CD14-positive monocyte (primary cell): Measurements from ENCODE around the gene PIK3R3. TPM values are rescaled to one million over a fixed set of nuclear protein-coding genes. Genes with fewer than 3 reads are reported as not detected.

Source experiments
- DNase-seq, 3 donors: peaks; one replicate each; pipeline ENCODE4 v3.0.0-alpha.2; 2011 to 2022
- H2AFZ ChIP-seq: 2 replicates; pipeline ENCODE4 v1.6.0; 2012; ENCODE audit warnings: mild to moderate bottlenecking, low read depth, low read length, inconsistent platforms; ENCODE audit not compliant: insufficient read depth, poor library complexity, severe bottlenecking
- H3K27ac ChIP-seq, 2 donors: 1 replicate in 1 of 2; 2 replicates in 1 of 2; pipeline ENCODE4 v1.5.1; 2012 to 2013; ENCODE audit warnings: low read length in 2 of 2, control low read depth in 1 of 2, inconsistent platforms in 1 of 2, low read depth in 1 of 2, mild to moderate bottlenecking in 1 of 2
- H3K27me3 ChIP-seq, 2 donors: one replicate each; pipeline versions ENCODE4 v1.6.0 to v1.6.1; 2011 to 2013; ENCODE audit warnings: low read length in 2 of 2; ENCODE audit not compliant: control insufficient read depth in 2 of 2, insufficient read depth in 2 of 2
- H3K36me3 ChIP-seq, 2 donors: replicated peaks in 1 of 2; 1 replicate in 1 of 2; 2 replicates in 1 of 2; pipeline versions ENCODE4 v1.5.1 to v1.6.1; 2012 to 2013; ENCODE audit warnings: low read length in 2 of 2, control low read depth in 1 of 2, inconsistent platforms in 1 of 2, mild to moderate bottlenecking in 1 of 2; ENCODE audit not compliant: insufficient read depth in 2 of 2, control insufficient read depth in 1 of 2
- H3K4me1 ChIP-seq, 2 donors: 1 replicate in 1 of 2; 2 replicates in 1 of 2; pipeline versions ENCODE4 v1.5.1 to v1.6.1; 2012 to 2013; ENCODE audit warnings: low read length in 2 of 2, control low read depth in 1 of 2, inconsistent platforms in 1 of 2, mild to moderate bottlenecking in 1 of 2, moderate library complexity in 1 of 2; ENCODE audit not compliant: insufficient read depth in 2 of 2, control insufficient read depth in 1 of 2
- H3K4me2 ChIP-seq: replicated peaks from 2 replicates; pipeline ENCODE3; 2012; ENCODE audit warnings: low read length, moderate library complexity, mild to moderate bottlenecking; ENCODE audit not compliant: poor library complexity, severe bottlenecking; ENCODE audit errors: extremely low read depth
- H3K4me3 ChIP-seq, 3 experiments: fragments of 200-600 bp in 1 of 3; sonication (generic) in 1 of 3; replicated peaks in 1 of 3; 1 replicate in 2 of 3; 2 replicates in 1 of 3; pipeline ENCODE4 v1.5.1; 2011 to 2013; ENCODE audit warnings: low read length in 3 of 3, mild to moderate bottlenecking in 3 of 3, control low read depth in 2 of 3, low read depth in 2 of 3, inconsistent platforms in 1 of 3, moderate library complexity in 1 of 3
- H3K79me2 ChIP-seq: 2 replicates; pipeline ENCODE4 v1.6.0; 2012; ENCODE audit warnings: mild to moderate bottlenecking, control low read depth, inconsistent platforms, low read length, moderate library complexity; ENCODE audit not compliant: insufficient read depth
- H3K9ac ChIP-seq: 2 replicates; pipeline ENCODE4 v1.6.0; 2017; ENCODE audit warnings: low read length, mild to moderate bottlenecking; ENCODE audit not compliant: insufficient read depth, poor library complexity, severe bottlenecking
- H3K9me3 ChIP-seq, 2 donors: replicated peaks in 1 of 2; 1 replicate in 1 of 2; 2 replicates in 1 of 2; pipeline versions ENCODE4 v1.5.1 to v1.6.1; 2012 to 2013; ENCODE audit warnings: low read length in 2 of 2, control low read depth in 1 of 2; ENCODE audit not compliant: control insufficient read depth in 1 of 2, insufficient read depth in 1 of 2
- H4K20me1 ChIP-seq: 2 replicates; pipeline ENCODE4 v1.6.0; 2012; ENCODE audit warnings: mild to moderate bottlenecking, low read length, control low read depth, moderate library complexity; ENCODE audit not compliant: insufficient read depth
- H3K27ac Mint-ChIP-seq, 7 donors: one replicate each; pipeline ENCODE4 v1.8.0; 2020; ENCODE audit warnings: mild to moderate bottlenecking in 7 of 7, mixed read lengths in 7 of 7, moderate library complexity in 6 of 7, inconsistent platforms in 2 of 7
- H3K27me3 Mint-ChIP-seq, 3 donors: one replicate each; pipeline ENCODE4 v1.8.0; 2021 to 2022; ENCODE audit warnings: low read depth in 3 of 3, mild to moderate bottlenecking in 3 of 3, mixed read lengths in 3 of 3, moderate library complexity in 3 of 3, inconsistent platforms in 1 of 3
- H3K36me3 Mint-ChIP-seq, 2 donors: one replicate each; pipeline ENCODE4 v1.8.0; 2020; ENCODE audit warnings: mixed read lengths in 2 of 2, inconsistent platforms in 1 of 2, mild to moderate bottlenecking in 1 of 2
- H3K4me1 Mint-ChIP-seq: one replicate; pipeline ENCODE4 v1.8.0; 2020; ENCODE audit warnings: mild to moderate bottlenecking, mixed read lengths
- H3K4me3 Mint-ChIP-seq, 2 donors: one replicate each; pipeline ENCODE4 v1.8.0; 2020; ENCODE audit warnings: mild to moderate bottlenecking in 2 of 2, mixed read lengths in 2 of 2, moderate library complexity in 1 of 2
- H3K9me3 Mint-ChIP-seq, 7 donors: one replicate each; pipeline ENCODE4 v1.8.0; 2020 to 2022; ENCODE audit warnings: mixed read lengths in 7 of 7, mild to moderate bottlenecking in 6 of 7, moderate library complexity in 6 of 7, inconsistent platforms in 2 of 7
- CTCF ChIP-seq: fragments of 200-600 bp; IDR thresholded peaks from one replicate; pipeline ENCODE4 v1.8.0; 2022; ENCODE audit warnings: antibody characterized with exemption, mild to moderate bottlenecking
- WGBS: methylation state at CpG from one replicate; pipeline ENCODE4 v1.1.5; 2013; ENCODE audit warnings: missing lambda C conversion rate; ENCODE audit not compliant: insufficient coverage; 5-methylcytosine and 5-hydroxymethylcytosine counted together
- intact Hi-C, 2 donors: fragments of 100-400 bp; cut with micrococcal nuclease; formaldehyde crosslinking; loops; one replicate each; pipeline versions ENCODE4 v1.15.0 to v1.15.1; 2023
- polyA plus RNA-seq, 3 donors: library from polyadenylated mRNA; depleted of rRNA in 1 of 3; unstranded in 2 of 3; stranded (reverse) in 1 of 3; fragments of 300-500 nt in 2 of 3; fragments of >200 nt in 1 of 3; fragmentation: Illumina TruSeq in 2 of 3; gene quantifications; 1 replicate in 2 of 3; 2 replicates in 1 of 3; pipeline ENCODE4 v1.2.3, GENCODE V29; 2012 to 2021

The PIK3R3 gene
- polyA plus RNA-seq, 3 donors = 0.09 to 0.28 (median 0.17) TPM

- Histone ChIP-seq H3K4me1 (peaks cover 8 to 13% of the 10 kb centered on the region in 2 donors), H3K27me3 (no peaks in the 10 kb centered on the region), H3K9ac (no peak overlapping the region), H3K4me2 (no peak overlapping the region), H3K79me2 (no peaks in the 10 kb centered on the region), H3K9me3 (no peaks in the 10 kb centered on the region), H3K27ac (no peak overlapping the region), H2AFZ (no peak overlapping the region), H3K4me3 (no peak overlapping the region), H4K20me1 (no peaks in the 10 kb centered on the region), H3K36me3 (no peaks in the 10 kb centered on the region)
- Mint-ChIP-seq H3K4me3 (no peak overlapping the region), H3K27ac (no peak overlapping the region), H3K27me3 (peaks cover 0 to 2% (median 1%) of the 10 kb centered on the region in 3 donors), H3K4me1 (peaks cover 21% of the 10 kb centered on the region), H3K36me3 (no peaks in the 10 kb centered on the region), H3K9me3 (peaks cover 0 to 11% (median 6%) of the 10 kb centered on the region in 7 donors)
- WGBS = 100% methylated on average over 2 of the region's 3 CpGs
- intact Hi-C loops = no loop called here
- TF ChIP-seq CTCF = no peak
- DNase-seq = no peak
These were observed 71.3 kb downstream of the PIK3R3 start for GRCh38 chr1:46061146-46061545.

GRCh38 chr1:46058936-46059335 lies 73.5 kb downstream of the PIK3R3 start:
- Histone ChIP-seq H3K4me1 (peaks cover 0 to 2% of the 10 kb centered on the region in 2 donors), H4K20me1 (no peaks in the 10 kb centered on the region), H3K79me2 (no peaks in the 10 kb centered on the region), H3K4me2 (no peak overlapping the region), H3K27me3 (no peaks in the 10 kb centered on the region), H3K36me3 (no peaks in the 10 kb centered on the region), H3K4me3 (no peak overlapping the region), H3K27ac (no peak overlapping the region), H3K9ac (no peak overlapping the region), H2AFZ (no peak overlapping the region), H3K9me3 (no peaks in the 10 kb centered on the region)
- Mint-ChIP-seq H3K27me3 (peaks cover 0 to 2% (median 1%) of the 10 kb centered on the region in 3 donors), H3K4me1 (peaks cover 15% of the 10 kb centered on the region), H3K4me3 (no peak overlapping the region), H3K36me3 (no peaks in the 10 kb centered on the region), H3K27ac (no peak overlapping the region), H3K9me3 (peaks cover 0 to 11% (median 6%) of the 10 kb centered on the region in 7 donors)
- no CpG with 5 or more reads among the region's 5 CpGs for whole genome bisulfite sequencing
- DNase-seq = no peak
- intact Hi-C loops = no loop called here
- TF ChIP-seq CTCF = no peak
